GM19238 (cell line): Measurements from ENCODE around the gene METTL21C.

ENCODE experiments used
- DNase-seq: peaks from one replicate; pipeline ENCODE4 v3.0.0; 2011; ENCODE audit warnings: low spot score; ENCODE audit not compliant: insufficient read length

Gene METTL21C

GRCh38 chr13:102667023-102667422, 27.8 kb downstream of the METTL21C start:
- no peak for DNase-seq

GRCh38 chr13:102659168-102659713, 35.6 kb downstream of the METTL21C start:
- DNase-seq, result no peak

- no peak for DNase-seq
Measured at GRCh38 chr13:102658660-102659059, 36.2 kb downstream of the METTL21C start.

GRCh38 chr13:102657630-102658029, 37.2 kb downstream of the METTL21C start:
- DNase-seq, result no peak

- DNase-seq, result no peak
Measured at GRCh38 chr13:102654756-102655155, 40.1 kb downstream of the METTL21C start.

- DNase-seq, result no peak
Measured at GRCh38 chr13:102651892-102652291, 43.0 kb downstream of the METTL21C start.

- DNase-seq, result no peak
Measured at GRCh38 chr13:102651392-102651791, 43.5 kb downstream of the METTL21C start.

- DNase-seq, result no peak
Measured at GRCh38 chr13:102650444-102650843, 44.4 kb downstream of the METTL21C start.

GRCh38 chr13:102648046-102648445, 46.8 kb downstream of the METTL21C start:
- DNase-seq, result no peak

GRCh38 chr13:102645701-102646100, 49.1 kb downstream of the METTL21C start:
- DNase-seq, result no peak

GRCh38 chr13:102643656-102644055, 51.2 kb downstream of the METTL21C start:
- DNase-seq, result no peak

- DNase-seq, result no peak
Measured at GRCh38 chr13:102642475-102642874, 52.4 kb downstream of the METTL21C start.

GRCh38 chr13:102642029-102642428, 52.8 kb downstream of the METTL21C start:
- no peak for DNase-seq

GRCh38 chr13:102638741-102639140, 56.1 kb downstream of the METTL21C start:
- no peak for DNase-seq
